ENCODE data around the gene VOPP1. TPM values are rescaled to one million over a fixed set of nuclear protein-coding genes. Genes with fewer than 3 reads are reported as not detected.

VOPP1 gene
- total RNA-seq, 1 experiment from 2014 or later, result 63.9 TPM

GRCh38 chr7:55476852-55477780, 95.2 kb downstream of the VOPP1 start:
- DNase-seq (ENCODE audit: low spot score) (no peak), ATAC-seq (no peak)
- TF ChIP-seq NFE2L1 (CRISPR knock-in tag; IDR thresholded peaks at IDR 0.05), result no peak
- no peak for TF ChIP-seq MAX (CRISPR knock-in tag; IDR thresholded peaks at IDR 0.05)
- TF ChIP-seq IRF2 (CRISPR knock-in tag; IDR thresholded peaks at IDR 0.05; ENCODE audit: borderline replicate concordance, low read depth), result no peak
- TF ChIP-seq AR (CRISPR knock-in tag; IDR thresholded peaks at IDR 0.05), result no peak
- no peak for TF ChIP-seq NR3C1 (CRISPR knock-in tag; conservative IDR thresholded peaks at IDR 0.05; ENCODE audit: low read depth)
- ChIA-PET CTCF (no interaction called here), POLR2A (no interaction called here)
- Mint-ChIP-seq H3K9me3 (no peaks in the 10 kb centered on the region), H3K4me3 (no peak overlapping the region), H3K27me3 (ENCODE audit: low read depth) (no peaks in the 10 kb centered on the region), H3K4me1 (peaks cover 21% of the 10 kb centered on the region), H3K36me3 (no peaks in the 10 kb centered on the region), H3K27ac (no peak overlapping the region; the same call in 1 of the 2 replicates)

GRCh38 chr7:55475855-55476803, 96.2 kb downstream of the VOPP1 start:
- ChIA-PET CTCF (no interaction called here), POLR2A (no interaction called here)
- no peak overlapping the region for H3K4me3 Mint-ChIP-seq
- H3K36me3 Mint-ChIP-seq, result 0 out of 2 replicates have a peak, but pooled peaks cover 2% of the 10 kb centered on the region
- H3K27ac Mint-ChIP-seq, result no peak overlapping the region
- H3K4me1 Mint-ChIP-seq, result peaks cover 14% of the 10 kb centered on the region
- ATAC-seq (no peak), DNase-seq (ENCODE audit: low spot score) (no peak)
- H3K27me3 Mint-ChIP-seq (ENCODE audit: low read depth), result no peaks in the 10 kb centered on the region
- H3K9me3 Mint-ChIP-seq, result no peaks in the 10 kb centered on the region
- TF ChIP-seq ETV6 (CRISPR knock-in tag; IDR thresholded peaks at IDR 0.05) (no peak), ATF6 (CRISPR knock-in tag; IDR thresholded peaks at IDR 0.05) (no peak), TCF7 (CRISPR knock-in tag; IDR thresholded peaks at IDR 0.05; ENCODE audit: low read depth) (no peak), JAZF1 (CRISPR knock-in tag; IDR thresholded peaks at IDR 0.05) (no peak), CREM (CRISPR knock-in tag; IDR thresholded peaks at IDR 0.05) (no peak), PRRX2 (CRISPR knock-in tag; IDR thresholded peaks at IDR 0.05) (no peak), GRHL2 (CRISPR knock-in tag; IDR thresholded peaks at IDR 0.05; ENCODE audit: insufficient replicate concordance, severe bottlenecking) (no peak), ATF1 (CRISPR knock-in tag; IDR thresholded peaks at IDR 0.05) (no peak), ZNF423 (CRISPR knock-in tag; IDR thresholded peaks at IDR 0.05) (no peak), AR (CRISPR knock-in tag; IDR thresholded peaks at IDR 0.05) (no peak), ZNF232 (CRISPR knock-in tag; IDR thresholded peaks at IDR 0.05) (no peak), RORB (CRISPR knock-in tag; IDR thresholded peaks at IDR 0.05) (no peak), FOXK1 (CRISPR knock-in tag; IDR thresholded peaks at IDR 0.05) (no peak), OVOL2 (CRISPR knock-in tag; IDR thresholded peaks at IDR 0.05; ENCODE audit: borderline replicate concordance) (no peak), ZNF512 (CRISPR knock-in tag; IDR thresholded peaks at IDR 0.05; ENCODE audit: borderline replicate concordance) (no peak), NR1H2 (CRISPR knock-in tag; IDR thresholded peaks at IDR 0.05) (no peak), E2F4 (CRISPR knock-in tag; IDR thresholded peaks at IDR 0.05; ENCODE audit: borderline replicate concordance, low read depth) (no peak)

Data from WTC11 (cell line).